ENCODE measurements around the gene B4GALNT4. TPM values are rescaled to one million over a fixed set of nuclear protein-coding genes. Genes with fewer than 3 reads are reported as not detected.

The B4GALNT4 gene
- total and polyA plus RNA-seq, 4 donors, result 0.15 to 0.42 (median 0.42) TPM; not detected in 1

DNA sequence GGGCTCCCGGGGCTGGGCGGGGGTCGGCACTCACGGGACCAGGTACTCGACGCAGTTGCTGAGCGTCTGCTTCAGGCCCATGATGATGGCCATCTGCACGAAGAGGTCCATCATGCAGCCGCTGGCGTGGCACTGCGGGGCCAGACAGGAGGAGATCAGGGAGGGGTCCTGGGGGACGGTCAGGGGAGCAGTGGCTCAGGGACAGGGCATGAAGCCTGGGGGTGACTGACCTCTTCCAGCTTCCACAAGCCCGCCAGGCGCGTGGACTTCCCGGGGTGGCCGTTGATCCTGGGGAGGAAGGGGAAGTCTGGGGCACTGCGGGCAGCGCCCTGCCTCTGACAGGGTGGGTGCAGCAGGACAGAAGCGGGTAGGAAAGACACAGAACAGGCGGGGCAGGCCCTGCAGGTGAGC lies 51.6 kb downstream of the B4GALNT4 start (continued):
- TF ChIP-seq, protein P1, sequence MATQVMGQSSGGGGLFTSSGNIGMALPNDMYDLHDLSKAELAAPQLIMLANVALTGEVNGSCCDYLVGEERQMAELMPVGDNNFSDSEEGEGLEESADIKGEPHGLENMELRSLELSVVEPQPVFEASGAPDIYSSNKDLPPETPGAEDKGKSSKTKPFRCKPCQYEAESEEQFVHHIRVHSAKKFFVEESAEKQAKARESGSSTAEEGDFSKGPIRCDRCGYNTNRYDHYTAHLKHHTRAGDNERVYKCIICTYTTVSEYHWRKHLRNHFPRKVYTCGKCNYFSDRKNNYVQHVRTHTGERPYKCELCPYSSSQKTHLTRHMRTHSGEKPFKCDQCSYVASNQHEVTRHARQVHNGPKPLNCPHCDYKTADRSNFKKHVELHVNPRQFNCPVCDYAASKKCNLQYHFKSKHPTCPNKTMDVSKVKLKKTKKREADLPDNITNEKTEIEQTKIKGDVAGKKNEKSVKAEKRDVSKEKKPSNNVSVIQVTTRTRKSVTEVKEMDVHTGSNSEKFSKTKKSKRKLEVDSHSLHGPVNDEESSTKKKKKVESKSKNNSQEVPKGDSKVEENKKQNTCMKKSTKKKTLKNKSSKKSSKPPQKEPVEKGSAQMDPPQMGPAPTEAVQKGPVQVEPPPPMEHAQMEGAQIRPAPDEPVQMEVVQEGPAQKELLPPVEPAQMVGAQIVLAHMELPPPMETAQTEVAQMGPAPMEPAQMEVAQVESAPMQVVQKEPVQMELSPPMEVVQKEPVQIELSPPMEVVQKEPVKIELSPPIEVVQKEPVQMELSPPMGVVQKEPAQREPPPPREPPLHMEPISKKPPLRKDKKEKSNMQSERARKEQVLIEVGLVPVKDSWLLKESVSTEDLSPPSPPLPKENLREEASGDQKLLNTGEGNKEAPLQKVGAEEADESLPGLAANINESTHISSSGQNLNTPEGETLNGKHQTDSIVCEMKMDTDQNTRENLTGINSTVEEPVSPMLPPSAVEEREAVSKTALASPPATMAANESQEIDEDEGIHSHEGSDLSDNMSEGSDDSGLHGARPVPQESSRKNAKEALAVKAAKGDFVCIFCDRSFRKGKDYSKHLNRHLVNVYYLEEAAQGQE (IDR thresholded peaks at IDR 0.05), result no peak
- TF ChIP-seq, protein P2, sequence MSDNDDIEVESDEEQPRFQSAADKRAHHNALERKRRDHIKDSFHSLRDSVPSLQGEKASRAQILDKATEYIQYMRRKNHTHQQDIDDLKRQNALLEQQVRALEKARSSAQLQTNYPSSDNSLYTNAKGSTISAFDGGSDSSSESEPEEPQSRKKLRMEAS (IDR thresholded peaks at IDR 0.05), result no peak
- TF ChIP-seq RAD21 (IDR thresholded peaks at IDR 0.05) (no peak), SP1 (IDR thresholded peaks at IDR 0.05) (no peak), NR2F2 (IDR thresholded peaks at IDR 0.05) (no peak), GABPA (IDR thresholded peaks at IDR 0.05 in 1 of 2, conservative IDR thresholded peaks at IDR 0.05 in 1 of 2) (no peak), TAF1 (conservative IDR thresholded peaks at IDR 0.05) (no peak), JUND (IDR thresholded peaks at IDR 0.05) (no peak)

DNA sequence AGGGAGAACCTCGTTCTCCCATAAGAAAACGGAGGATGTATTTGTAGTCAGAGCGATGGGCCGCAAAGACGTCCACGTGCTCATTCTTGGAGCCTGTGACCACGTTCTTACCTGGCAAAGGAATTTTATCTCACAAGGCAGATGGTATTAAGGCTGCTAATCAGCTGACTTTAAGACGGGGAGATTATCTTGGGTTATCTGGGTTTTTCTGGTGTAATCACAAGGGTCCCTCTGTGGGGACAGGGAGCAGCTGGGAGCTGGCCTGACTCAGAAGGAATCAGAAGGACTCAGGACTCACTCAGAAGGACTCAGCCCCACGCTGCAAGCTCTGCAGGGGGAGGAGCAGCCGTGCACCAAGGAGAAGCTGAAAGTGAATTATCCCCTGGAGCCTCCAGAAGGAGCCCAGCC lies 53.0 kb downstream of the B4GALNT4 start:
- no peak overlapping the region for H3K27ac ChIP-seq (ENCODE audit: low read depth in 1 of 2, low read length in 2 of 2)
- 86% methylated on average over 10 of the region's 10 CpGs for WGBS
- H3K36me3 ChIP-seq (ENCODE audit: control insufficient read depth in 4 of 4, insufficient read depth in 3 of 4, low read depth in 1 of 4, low read length in 3 of 4), result no peaks in the 10 kb centered on the region
- peaks cover 0 to 3% (median 0%) of the 10 kb centered on the region in 4 donors for H3K27me3 ChIP-seq (ENCODE audit: control insufficient read depth in 4 of 4, insufficient read depth in 4 of 4, low read length in 3 of 4)
- no peak for DNase-seq (ENCODE audit: low spot score)
- H3K4me3 ChIP-seq (ENCODE audit: low read depth in 1 of 3, low read length in 3 of 3), result no peak overlapping the region
- H3K9me3 ChIP-seq (ENCODE audit: control insufficient read depth in 4 of 4, low read length in 3 of 4), result no peaks in the 10 kb centered on the region
- H3K4me1 ChIP-seq (ENCODE audit: control insufficient read depth in 4 of 4, insufficient read depth in 4 of 4, low read length in 3 of 4), result peaks cover 0 to 7% (median 5%) of the 10 kb centered on the region in 4 donors
- H3K9ac ChIP-seq (ENCODE audit: low read depth in 1 of 2, low read length in 2 of 2), result no peak overlapping the region
- no peak for TF ChIP-seq HNF4A (conservative IDR thresholded peaks at IDR 0.05)
- TF ChIP-seq YY1 (IDR thresholded peaks at IDR 0.05), result no peak
- no peak for TF ChIP-seq NR2F2 (IDR thresholded peaks at IDR 0.05)
- no peak for TF ChIP-seq RAD21 (IDR thresholded peaks at IDR 0.05)
- TF ChIP-seq, protein P2 (IDR thresholded peaks at IDR 0.05), result no peak
- TF ChIP-seq EGR1 (IDR thresholded peaks at IDR 0.05; ENCODE audit: low read depth in 2 of 2), result no peak
- TF ChIP-seq HNF4G (IDR thresholded peaks at IDR 0.05), result no peak
- no peak for TF ChIP-seq SP1 (IDR thresholded peaks at IDR 0.05)
- TF ChIP-seq, protein P1 (IDR thresholded peaks at IDR 0.05), result no peak
- TF ChIP-seq JUND (IDR thresholded peaks at IDR 0.05), result no peak
- TF ChIP-seq FOXA2 (IDR thresholded peaks at IDR 0.05), result no peak
- TF ChIP-seq TAF1 (conservative IDR thresholded peaks at IDR 0.05), result no peak
- TF ChIP-seq, protein P3, sequence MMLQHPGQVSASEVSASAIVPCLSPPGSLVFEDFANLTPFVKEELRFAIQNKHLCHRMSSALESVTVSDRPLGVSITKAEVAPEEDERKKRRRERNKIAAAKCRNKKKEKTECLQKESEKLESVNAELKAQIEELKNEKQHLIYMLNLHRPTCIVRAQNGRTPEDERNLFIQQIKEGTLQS (IDR thresholded peaks at IDR 0.05), result no peak
- TF ChIP-seq GABPA (IDR thresholded peaks at IDR 0.05 in 1 of 2, conservative IDR thresholded peaks at IDR 0.05 in 1 of 2), result no peak
- no peak for TF ChIP-seq FOXA1 (IDR thresholded peaks at IDR 0.05)
- no peak for TF ChIP-seq RXRA (IDR thresholded peaks at IDR 0.05)
- TF ChIP-seq, protein P4, sequence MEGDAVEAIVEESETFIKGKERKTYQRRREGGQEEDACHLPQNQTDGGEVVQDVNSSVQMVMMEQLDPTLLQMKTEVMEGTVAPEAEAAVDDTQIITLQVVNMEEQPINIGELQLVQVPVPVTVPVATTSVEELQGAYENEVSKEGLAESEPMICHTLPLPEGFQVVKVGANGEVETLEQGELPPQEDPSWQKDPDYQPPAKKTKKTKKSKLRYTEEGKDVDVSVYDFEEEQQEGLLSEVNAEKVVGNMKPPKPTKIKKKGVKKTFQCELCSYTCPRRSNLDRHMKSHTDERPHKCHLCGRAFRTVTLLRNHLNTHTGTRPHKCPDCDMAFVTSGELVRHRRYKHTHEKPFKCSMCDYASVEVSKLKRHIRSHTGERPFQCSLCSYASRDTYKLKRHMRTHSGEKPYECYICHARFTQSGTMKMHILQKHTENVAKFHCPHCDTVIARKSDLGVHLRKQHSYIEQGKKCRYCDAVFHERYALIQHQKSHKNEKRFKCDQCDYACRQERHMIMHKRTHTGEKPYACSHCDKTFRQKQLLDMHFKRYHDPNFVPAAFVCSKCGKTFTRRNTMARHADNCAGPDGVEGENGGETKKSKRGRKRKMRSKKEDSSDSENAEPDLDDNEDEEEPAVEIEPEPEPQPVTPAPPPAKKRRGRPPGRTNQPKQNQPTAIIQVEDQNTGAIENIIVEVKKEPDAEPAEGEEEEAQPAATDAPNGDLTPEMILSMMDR (IDR thresholded peaks at IDR 0.05; ENCODE audit: low read depth, low read length, missing input control), result no peak
- TF ChIP-seq, protein P5, sequence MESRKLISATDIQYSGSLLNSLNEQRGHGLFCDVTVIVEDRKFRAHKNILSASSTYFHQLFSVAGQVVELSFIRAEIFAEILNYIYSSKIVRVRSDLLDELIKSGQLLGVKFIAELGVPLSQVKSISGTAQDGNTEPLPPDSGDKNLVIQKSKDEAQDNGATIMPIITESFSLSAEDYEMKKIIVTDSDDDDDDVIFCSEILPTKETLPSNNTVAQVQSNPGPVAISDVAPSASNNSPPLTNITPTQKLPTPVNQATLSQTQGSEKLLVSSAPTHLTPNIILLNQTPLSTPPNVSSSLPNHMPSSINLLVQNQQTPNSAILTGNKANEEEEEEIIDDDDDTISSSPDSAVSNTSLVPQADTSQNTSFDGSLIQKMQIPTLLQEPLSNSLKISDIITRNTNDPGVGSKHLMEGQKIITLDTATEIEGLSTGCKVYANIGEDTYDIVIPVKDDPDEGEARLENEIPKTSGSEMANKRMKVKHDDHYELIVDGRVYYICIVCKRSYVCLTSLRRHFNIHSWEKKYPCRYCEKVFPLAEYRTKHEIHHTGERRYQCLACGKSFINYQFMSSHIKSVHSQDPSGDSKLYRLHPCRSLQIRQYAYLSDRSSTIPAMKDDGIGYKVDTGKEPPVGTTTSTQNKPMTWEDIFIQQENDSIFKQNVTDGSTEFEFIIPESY (IDR thresholded peaks at IDR 0.05), result no peak
